T1000 (cell line): ENCODE data around the gene FSD1L.
A peak's percentile ranks its signal among the peaks of the same experiment; 100 is the strongest.
"Not testable (repeated sequence)": the region's sequence is repeated elsewhere in the genome, so short reads cannot be mapped to it uniquely, and the experiment has no call there.

Source experiments
- DNase-seq: peaks from one replicate; lab custom pipeline; 2025; ENCODE audit warnings: mixed read lengths; lab: John Stamatoyannopoulos, UW

The FSD1L gene

DNA sequence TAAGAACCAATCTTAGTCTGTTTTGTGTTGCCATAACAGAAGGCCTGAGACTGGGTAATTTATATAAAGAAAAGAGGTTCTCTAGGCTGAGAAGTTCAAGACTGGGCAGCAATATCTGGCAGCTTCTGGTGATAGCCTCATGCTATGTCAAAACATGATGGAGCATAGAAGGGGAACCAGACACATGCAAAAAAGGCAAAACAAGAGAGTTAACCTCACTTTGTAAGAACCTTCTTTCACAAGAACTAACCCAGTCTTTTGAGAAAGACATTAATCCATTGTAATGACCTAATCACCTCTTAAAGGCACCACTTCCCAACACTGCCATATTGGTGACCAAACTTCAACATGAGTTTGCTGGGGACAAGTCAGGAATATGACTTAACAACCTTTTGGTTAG lies 37.3 kb downstream of the FSD1L start:
- DNase-seq, result no peak

DNA sequence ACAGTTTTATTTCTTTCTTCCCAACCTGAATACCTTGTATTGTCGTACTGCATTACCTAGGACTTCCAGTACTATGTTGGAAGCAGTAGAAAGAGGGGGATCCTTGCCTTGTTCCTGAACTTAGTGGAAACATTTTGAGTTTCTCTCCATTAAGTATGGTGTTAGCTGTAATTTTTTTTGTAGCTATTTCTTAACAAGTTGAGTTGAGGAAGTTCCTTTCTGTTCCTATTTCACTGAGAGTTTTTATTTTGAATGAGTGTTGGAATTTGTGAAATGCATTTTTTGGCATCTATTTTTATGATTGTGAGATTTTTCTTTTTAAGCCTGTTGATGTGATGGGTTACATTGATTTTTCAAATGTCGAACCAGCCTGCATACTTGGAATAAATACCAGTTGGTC lies 49.0 kb downstream of the FSD1L start:
- DNase-seq, result no peak

DNA sequence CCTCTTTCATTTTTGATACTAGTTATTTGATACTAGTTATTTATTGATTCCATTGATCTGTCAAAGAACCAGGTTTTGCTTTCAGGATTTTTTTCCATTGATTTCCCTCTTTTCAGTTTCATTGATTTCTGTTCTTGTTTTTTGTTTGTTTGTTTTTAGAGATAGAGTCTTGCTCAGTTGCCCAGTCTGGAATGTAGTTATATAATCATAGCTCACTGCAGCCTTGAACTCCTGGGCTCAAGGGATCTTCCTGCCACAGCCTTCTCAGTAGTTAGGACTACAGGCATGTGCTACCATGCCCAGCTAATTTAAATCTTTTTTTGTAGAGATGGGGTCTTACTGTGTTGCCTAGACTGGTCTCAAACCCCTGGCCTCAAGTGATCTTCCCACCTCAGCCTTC lies 49.9 kb downstream of the FSD1L start:
- no peak for DNase-seq

DNA sequence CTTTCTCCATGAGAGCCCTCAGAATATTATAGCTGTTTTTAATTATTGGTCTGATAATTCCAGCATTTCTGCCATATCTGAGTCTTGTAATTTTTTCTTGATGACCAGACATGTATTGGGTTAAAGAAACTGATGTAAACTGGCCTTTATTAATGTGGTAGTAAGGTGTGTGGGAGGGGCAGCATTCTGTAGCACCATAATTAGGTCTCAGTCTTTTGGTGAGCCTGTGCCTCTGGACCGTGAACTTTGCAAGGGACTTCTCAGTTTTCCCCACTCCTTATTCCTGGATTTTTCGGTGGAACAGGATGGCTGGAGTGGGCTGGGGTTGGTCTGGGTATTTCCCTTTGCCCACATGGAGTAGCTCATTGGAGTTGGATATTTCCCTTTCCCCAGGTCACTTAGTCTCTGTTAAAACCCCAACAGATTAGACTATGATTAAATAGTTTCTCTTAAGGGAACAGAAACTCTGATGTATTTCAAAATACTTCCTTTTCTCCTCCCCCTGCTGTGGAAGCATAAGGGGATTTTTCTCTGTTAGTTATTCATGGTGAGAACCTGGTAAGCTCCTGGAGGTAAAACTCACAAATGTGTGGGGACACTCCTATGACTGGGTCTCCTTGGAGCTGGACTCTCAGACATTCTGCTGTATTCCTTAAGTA lies 52.4 kb downstream of the FSD1L start:
- DNase-seq, result no peak

DNA sequence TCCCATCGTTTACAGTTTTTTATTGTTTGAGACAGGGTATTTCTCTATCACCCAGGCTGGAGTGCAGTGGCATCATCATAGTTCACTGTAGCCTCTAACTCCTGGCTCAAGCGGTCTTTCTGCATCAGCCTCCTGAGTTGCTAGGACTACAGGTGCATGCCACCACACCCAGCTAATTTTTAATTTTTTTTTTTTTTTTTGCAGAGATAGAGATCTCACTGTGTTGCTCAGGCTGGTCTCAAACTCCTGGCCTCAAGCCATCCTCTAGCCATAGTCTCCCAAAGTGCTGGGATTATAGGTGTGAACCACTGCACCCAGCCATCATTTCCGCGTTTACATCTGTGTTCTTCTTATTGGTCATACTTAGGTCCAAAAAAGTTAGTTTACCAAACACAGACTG lies 53.6 kb downstream of the FSD1L start:
- DNase-seq, result no peak

DNA sequence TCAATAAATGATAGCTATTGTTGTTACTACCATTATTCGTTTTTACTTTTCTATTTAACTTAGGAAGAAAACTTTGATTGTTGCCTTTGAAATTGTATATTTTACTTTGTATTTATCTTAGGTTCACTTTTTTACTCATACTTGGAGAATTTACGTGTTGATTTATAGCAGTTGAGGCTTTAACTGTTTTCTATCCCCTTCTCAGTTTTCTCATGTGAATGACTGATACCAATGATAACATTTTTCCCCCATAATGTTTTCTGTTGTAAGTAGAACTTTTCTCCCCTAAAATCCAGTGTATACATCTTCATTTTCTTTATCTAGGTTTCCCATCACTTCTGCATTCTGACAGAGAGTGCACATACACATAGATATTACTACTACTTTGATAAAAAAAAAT lies 54.4 kb downstream of the FSD1L start:
- DNase-seq, result no peak

DNA sequence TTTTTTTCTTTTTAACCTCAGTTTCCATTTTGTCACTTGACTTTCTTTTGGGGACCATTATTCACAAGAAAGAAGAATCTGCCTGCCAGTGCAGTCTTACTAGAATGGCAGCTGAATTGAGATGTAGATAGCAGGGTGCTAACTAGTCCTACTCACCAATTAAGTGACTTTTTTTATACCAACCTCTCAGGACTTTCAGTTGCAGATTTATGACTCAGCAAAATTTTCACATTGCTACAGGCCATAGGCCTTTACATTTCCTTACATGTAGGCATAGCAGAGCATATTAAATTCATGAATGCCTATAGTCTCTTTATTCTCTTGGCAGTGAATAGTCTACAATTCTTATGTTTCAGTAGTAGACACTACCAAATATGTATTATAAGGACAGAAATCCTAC lies 56.0 kb downstream of the FSD1L start:
- no peak for DNase-seq

DNA sequence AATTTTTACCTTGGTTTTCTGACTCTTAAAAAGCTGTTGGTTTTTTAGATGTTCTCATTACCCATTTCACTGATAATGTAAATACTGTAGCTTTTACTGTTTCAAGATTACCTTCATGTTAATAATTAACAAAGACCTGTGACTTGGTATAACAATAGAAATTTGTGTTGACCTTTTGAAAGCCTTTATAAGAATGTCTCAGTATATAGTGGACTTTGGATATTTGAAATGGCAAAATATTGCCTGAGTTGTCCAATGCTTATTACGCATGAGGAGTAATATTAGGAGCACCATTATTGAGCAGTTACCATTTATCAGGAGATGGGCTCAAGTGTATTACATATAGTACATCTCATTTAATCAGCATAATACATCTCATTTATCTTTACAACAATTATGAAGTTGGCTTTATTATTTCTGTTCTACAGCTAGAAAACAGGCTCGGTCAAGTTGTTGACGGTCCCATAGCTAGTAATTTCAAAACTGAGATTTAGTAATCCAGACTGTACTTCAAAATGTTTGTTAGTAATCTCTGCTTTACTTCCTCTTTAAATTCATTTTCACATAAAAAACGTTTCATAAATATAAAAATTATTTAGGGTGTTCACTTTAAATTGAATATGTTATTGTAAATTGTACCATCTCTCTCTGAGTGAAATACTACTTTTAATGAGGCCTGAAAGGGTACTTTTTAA lies 59.4 kb downstream of the FSD1L start:
- DNase-seq, result no peak

DNA sequence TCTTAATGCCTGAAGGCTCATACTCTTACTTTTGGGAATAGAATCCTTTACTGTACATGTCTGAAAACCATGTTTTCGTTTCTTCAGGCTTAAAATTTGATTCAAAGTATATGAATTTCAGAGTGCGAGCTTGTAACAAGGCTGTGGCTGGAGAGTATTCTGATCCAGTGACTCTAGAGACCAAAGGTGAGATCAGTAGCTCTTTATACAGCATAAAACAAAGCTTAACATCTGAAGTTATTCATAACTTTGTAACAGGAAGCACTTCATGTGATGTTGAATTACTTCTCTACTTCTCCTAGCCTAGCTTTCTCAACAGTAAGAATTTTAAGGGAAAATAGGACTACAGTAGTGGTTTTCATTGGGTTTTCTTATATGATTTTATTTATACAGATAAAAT lies 60.7 kb downstream of the FSD1L start:
- DNase-seq, result no peak

DNA sequence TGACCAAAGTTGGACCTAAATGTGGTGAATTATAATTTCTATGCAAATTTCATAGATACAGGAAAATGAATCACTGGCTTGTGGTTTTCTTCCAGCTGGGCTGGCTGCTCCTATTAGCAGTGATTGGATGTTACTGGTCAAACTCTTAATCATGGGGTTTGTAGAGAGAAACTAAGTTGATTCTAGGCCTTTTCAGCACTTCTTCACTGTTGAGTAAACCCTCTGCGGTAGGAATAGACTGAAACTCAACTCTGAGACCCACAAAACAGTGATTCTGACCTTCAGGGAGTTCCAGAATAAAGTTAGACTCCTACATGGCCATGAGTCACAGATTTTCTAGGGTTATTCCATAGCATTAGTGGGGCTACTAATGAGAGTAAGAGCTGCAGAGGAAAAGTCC lies 62.2 kb downstream of the FSD1L start:
- no peak for DNase-seq

DNA sequence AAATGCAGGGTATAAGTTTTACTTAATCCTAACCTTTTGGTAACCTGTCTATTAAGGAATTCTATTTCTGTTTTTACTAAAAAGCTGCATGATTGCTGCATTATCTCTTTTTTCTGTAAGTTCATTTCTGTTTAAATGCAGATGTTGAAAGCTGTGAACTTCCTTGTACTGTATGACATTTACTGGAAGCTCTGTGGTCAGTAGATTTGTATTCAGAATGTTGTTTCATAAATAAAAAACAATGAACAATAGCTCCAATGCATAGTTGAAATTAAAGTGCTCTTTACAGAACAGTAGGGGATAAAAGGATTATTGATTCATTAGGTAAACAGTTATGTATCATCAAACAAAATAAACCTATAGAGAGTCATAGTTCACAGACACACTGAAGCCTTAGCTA lies 63.6 kb downstream of the FSD1L start:
- DNase-seq, result no peak

DNA sequence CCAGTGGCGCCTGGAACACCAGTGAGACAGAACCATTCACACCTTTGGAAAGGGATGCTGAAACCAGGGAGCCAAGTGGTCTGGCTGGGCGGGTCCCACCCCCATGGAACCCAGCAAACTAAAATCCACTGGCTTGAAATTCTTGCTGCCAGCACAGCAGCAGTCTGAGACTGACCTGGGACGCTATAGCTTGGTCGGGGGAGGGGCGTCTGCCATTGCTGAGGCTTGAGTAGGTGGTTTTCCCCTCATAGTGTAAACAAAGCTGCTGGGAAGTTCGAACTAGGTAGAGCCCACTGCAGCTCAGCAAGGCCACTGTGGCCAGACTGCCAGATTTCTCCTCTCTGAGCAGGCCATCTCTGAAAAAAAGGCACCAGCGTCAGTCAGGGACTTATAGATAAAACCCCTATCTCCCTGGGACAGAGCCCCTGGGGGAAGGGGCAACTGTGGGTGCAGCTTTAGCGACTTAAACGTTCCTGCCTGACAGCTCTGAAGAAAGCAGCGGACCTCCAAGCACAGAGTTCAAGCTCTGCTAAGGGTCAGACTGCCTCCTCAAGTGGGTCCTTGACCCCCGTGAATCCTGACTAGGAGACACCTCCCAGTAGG lies 68.1 kb downstream of the FSD1L start:
- DNase-seq, result no peak

DNA sequence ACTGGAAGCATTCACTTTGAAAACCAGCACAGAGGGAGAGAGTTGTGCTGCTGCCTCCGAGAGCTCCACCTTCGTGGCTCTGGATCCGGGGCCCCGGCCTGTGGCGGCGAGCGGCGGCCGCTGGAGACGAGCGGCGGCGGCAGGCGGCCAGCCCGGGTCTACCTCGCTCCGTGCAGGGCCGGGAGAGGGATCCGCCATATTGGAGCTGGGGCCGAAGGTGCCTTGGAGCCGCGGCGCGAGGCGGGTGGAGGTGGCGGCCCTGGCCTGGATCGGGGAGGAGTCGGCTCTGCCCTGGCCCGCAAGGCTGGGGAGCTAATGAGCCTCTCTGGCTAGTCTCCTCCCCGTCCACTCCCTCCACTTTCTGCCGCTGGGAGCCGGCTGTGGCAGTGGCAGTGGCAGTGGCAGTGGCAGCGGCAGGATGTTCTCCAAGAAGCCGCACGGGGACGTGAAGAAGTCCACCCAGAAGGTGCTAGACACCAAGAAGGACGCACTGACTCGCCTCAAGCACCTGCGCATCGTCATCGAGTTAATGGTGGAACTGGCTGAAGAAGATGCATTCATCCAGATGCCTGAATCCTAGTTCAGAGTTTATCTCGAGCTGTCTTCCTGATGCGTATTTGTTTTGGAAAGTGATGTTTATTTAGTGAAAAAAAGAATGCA lies 72.0 kb downstream of the FSD1L start:
- DNase-seq, result not testable (repeated sequence)

DNA sequence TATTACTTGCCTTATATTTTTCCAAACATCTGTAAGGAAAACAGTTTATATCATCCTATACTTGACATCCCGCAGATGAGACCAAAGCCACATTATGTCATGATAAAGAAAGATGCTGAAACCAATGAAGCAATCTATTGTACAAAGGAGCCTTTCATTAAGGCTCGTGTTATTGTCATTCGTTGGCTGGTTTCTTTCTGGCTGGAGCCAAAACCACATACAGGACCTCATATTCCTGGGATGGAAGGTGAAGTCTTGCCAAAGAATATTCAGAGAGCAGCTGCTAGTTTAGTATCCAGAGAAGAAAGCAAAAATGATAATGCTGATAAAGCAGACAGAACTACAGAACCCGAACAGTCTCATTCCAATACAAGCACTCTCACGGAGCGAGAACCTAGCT lies 73.2 kb downstream of the FSD1L start:
- not testable (repeated sequence) for DNase-seq

DNA sequence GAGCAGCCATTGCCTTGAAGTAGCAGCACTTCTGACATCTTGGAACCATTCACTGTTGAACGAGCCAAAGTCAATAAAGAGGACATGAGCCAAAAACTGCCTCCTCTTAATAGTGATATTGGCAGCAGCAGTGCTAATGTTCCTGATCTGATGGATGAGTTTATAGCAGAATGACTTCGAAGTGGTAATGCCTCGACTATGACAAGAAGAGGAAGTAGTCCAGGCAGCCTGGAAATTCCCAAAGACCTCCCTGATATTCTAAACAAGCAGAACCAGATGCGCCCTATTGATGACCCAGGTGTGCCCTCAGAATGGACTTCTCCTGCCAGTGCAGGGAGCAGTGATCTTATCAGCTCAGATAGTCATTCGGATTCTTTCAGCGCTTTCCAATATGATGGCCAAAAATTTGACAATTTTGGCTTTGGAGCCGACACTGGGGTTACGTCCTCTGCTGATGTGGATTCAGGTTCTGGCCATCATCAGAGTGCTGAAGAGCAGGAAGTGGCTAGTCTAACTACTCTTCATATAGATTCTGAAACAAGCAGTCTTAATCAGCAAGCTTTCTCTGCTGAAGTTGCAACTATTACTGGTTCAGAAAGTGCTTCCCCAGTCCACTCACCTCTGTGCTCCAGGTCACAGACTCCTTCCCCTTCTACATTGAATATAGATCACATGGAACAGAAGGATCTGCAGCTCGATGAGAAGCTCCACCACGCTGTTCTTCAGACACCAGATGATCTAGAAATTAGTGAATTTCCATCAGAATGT lies 75.0 kb downstream of the FSD1L start:
- DNase-seq, result not testable (repeated sequence)

DNA sequence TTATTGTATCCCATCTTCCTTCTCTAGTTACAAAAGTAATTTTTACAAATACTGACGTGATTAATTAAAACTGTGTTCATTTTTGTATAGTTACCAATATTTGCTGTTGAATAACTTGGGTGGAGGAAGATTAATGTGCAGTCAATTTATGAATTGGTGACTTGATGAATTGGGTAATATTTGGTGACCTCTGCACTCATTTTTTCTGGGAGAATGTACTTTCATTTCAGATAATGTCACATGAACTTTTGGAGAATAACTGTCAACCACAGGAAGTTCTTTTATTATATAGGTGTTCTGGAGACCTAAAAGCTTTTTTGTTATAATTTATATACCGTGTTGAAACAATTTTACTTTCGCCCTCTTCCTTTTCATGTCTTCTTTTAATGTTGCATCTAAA lies 83.7 kb downstream of the FSD1L start:
- no peak for DNase-seq

DNA sequence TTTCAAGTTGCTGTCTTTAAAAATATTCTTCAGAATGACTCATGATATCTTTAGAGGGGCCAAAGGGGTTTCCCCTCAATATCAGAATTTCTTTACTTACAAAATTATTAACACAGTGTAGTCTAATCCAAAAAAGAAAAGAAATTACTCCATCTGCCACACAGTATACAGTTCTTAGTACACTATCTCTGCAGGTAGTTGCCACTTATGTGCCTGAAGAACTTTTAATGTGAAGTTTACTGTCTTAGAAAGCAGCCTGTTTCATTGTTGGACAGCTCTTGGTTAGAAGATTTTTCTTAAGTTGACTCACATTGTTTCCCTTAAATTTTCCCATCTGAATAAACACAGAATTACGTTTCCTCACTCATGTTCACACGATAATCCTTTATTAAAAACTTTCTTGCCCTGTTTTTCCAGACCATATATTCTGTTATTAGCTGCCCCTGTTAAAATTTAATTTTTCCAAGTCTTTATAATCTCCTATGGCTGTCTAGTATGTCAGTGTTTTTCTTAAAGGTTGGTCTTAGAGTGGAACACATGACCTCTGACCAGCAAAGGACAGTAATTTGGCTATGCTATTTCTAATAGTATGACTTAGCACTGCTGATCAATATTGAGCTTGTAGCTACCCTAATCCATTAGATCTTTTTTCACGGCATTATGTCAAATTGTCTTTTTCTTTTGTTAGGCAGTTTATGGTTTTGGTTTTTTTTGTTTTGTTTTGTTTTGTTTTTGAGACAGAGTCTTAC lies 88.3 kb downstream of the FSD1L start:
- DNase-seq, result no peak

DNA sequence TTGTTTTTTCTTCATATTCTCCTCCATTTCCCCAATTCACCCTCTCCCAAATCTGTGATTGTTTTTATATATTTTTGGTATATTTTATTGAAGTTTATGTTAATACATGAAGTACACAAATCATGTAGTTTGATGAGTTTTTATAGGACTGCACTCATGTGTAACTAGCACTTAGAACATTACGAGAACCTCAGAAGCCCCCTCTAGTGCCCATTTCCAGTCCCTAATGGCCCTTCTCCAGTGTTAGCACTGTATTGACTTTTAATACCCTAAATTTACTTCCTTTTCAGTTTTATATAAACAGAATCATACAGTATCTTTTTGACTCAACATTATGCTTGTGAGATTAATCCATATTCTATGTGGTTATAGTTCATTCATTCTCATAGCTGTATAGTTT lies 91.6 kb downstream of the FSD1L start:
- DNase-seq, result no peak

DNA sequence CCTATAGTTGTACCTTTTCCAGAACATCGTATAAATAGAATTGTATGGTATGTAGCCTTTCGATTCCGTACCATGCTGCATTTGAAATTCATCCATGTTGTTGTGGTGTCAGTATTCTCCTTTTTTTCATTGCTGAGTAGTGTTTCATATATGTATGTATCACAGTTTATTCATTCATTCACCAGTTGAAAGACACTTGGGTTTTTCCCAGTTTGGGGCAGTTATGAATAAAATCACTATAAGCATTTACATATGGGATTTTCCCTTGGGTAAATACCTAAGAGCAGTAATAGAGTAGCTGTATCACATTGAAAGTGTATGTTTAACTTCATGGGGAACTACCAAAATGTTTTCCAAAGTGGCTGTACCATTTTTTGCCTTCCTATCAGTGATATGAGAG lies 94.0 kb downstream of the FSD1L start:
- no peak for DNase-seq

DNA sequence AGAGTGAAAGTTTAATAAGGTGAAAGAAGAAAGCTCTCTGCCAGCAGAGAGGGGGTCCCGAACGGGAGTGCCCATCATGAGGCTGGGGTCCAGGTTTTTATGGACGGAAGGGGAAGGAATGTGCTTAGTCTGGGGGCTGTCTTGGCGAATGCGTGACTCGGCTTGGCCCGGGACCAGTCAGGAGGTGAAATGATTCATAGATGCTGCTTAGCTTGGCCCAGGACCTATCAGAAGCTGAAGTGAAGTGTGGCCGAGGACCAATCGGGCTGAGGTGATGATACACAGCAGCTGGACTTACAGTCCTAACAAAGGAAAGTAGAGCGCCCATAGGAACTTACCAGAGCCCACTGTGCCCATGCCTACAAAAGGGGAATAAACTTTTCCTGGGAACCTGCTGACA lies 106.2 kb downstream of the FSD1L start:
- no peak for DNase-seq

DNA sequence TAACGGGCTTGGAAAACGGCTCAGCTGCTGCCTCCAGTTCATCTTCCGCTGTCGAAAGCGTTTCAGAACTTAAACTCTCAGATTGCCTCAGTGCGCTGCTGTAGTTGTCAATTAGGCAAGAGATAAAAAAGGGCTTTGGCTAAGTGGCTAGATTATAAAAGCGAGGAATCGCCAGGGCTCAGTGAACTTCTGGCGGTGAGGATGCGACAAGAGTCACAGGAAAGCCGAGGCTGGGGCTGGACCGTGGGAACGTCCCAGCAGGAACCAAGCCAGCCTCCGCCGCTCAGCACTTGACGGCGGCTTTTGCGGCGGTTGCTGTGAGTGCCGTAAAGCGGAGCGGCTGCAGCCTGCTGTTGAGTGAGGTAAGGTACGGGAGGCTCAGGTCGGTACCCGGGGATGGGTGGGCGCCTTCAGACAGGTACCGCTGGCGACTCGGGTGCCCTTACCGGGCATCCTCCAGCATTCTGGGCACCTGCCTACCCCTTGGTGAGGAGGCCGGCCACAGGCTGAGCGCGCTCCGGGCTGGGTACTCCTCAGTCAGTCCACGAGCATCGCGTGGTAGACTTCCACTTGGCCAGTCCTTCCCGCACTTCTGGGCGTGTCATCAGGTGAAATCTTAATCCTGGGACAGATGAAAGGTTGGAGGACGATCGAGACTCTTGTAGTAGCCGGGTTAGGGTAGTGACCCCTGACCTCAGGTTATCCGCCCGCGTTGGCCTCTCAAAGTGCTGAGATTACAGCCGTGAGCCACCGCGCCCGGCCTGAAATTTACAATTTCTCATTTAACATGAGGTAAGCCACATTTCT lies 110.2 kb downstream of the FSD1L start, which contains the start of gene FKTN:
Gene FKTN (plus strand): TSS at position 328 of the 807 bp plus-strand sequence. CDS start 16,902 bp downstream, outside the sequence.
- DNase-seq, result peak; percentile 69
